GM23338 (cell line): Measurements from ENCODE around the gene FAAH. TPM values are rescaled to one million over a fixed set of nuclear protein-coding genes. Genes with fewer than 3 reads are reported as not detected.
A peak's percentile ranks its signal among the peaks of the same experiment; 100 is the strongest.

Source experiments
- ATAC-seq: fragments of 200-7000 bp; cut with Tn5 transposase; 3 replicates; pipeline ENCODE4 v1.9.1; 2020
- DNase-seq: peaks from one replicate; pipeline ENCODE4 v3.0.0-alpha.2; 2015; ENCODE audit warnings: low spot score
- H2AFZ ChIP-seq: fragments of 200-600 bp; sonication (generic); 2 replicates; pipeline ENCODE4 v1.8.0; 2016; ENCODE audit warnings: antibody characterized with exemption, mild to moderate bottlenecking, moderate library complexity
- H3F3A ChIP-seq: fragments of 200-600 bp; sonication (generic); replicated peaks from 2 replicates; pipeline ENCODE4 v1.8.0; 2017; ENCODE audit warnings: antibody characterized with exemption, mixed run types, low read depth
- H3K27ac ChIP-seq: fragments of 200-600 bp; sonication (generic); 2 replicates; pipeline ENCODE4 v1.6.1; 2016; ENCODE audit warnings: low read depth
- H3K27me3 ChIP-seq: fragments of 200-600 bp; sonication (generic); 2 replicates; pipeline ENCODE4 v1.8.0; 2016; ENCODE audit warnings: mild to moderate bottlenecking, mixed run types, moderate library complexity; ENCODE audit not compliant: insufficient read depth
- H3K36me3 ChIP-seq: fragments of 200-600 bp; sonication (generic); 2 replicates; pipeline ENCODE4 v1.8.0; 2016; ENCODE audit warnings: mild to moderate bottlenecking; ENCODE audit not compliant: insufficient read depth
- H3K4me1 ChIP-seq: fragments of 200-600 bp; sonication (generic); 2 replicates; pipeline ENCODE4 v1.8.0; 2016; ENCODE audit warnings: mild to moderate bottlenecking, moderate library complexity; ENCODE audit not compliant: insufficient read depth
- H3K4me2 ChIP-seq: fragments of 200-600 bp; sonication (generic); 2 replicates; pipeline ENCODE4 v1.7.1; 2017; ENCODE audit warnings: mixed run types
- H3K4me3 ChIP-seq: fragments of 200-600 bp; sonication (generic); 2 replicates; pipeline ENCODE4 v1.6.1; 2016; ENCODE audit warnings: mixed run types
- H3K79me2 ChIP-seq: fragments of 200-600 bp; sonication (generic); replicated peaks from 2 replicates; pipeline ENCODE4 v1.8.0; 2017; ENCODE audit warnings: mild to moderate bottlenecking; ENCODE audit not compliant: insufficient read depth
- H3K9me2 ChIP-seq: fragments of 200-600 bp; sonication (generic); 2 replicates; pipeline ENCODE4 v1.8.0; 2017; ENCODE audit not compliant: insufficient read depth
- H4K20me1 ChIP-seq: fragments of 200-600 bp; sonication (generic); replicated peaks from 2 replicates; pipeline ENCODE4 v1.8.0; 2017; ENCODE audit warnings: mild to moderate bottlenecking; ENCODE audit not compliant: insufficient read depth
- H3K27ac Mint-ChIP-seq: 2 replicates; pipeline ENCODE4 v1.8.0; 2020; ENCODE audit warnings: inconsistent platforms, mild to moderate bottlenecking, moderate library complexity, mixed read lengths
- H3K27me3 Mint-ChIP-seq: 3 replicates; pipeline ENCODE4 v1.8.0; 2022; ENCODE audit warnings: low read depth, mild to moderate bottlenecking, moderate library complexity, mixed read lengths, inconsistent platforms; ENCODE audit not compliant: insufficient read depth, poor library complexity
- H3K36me3 Mint-ChIP-seq: 3 replicates; pipeline ENCODE4 v1.8.0; 2021; ENCODE audit warnings: low read depth, mild to moderate bottlenecking, inconsistent platforms, moderate library complexity, mixed read lengths
- H3K4me1 Mint-ChIP-seq: 3 replicates; pipeline ENCODE4 v1.8.0; 2020; ENCODE audit warnings: mild to moderate bottlenecking, inconsistent platforms, mixed read lengths
- H3K4me3 Mint-ChIP-seq: 3 replicates; pipeline ENCODE4 v1.8.0; 2021; ENCODE audit warnings: moderate library complexity, mild to moderate bottlenecking, inconsistent platforms, mixed read lengths
- H3K9me3 Mint-ChIP-seq: 3 replicates; pipeline ENCODE4 v1.8.0; 2020; ENCODE audit warnings: moderate library complexity, mild to moderate bottlenecking, inconsistent platforms, mixed read lengths
- CREB1 ChIP-seq: fragments of 250-450 bp; sonication (Bioruptor Pico); IDR thresholded peaks from 2 replicates; pipeline ENCODE4 v1.5.0; 2020; ENCODE audit warnings: low read depth, mild to moderate bottlenecking, moderate library complexity
- EZH2phosphoT487 ChIP-seq: fragments of 200-600 bp; sonication (generic); IDR thresholded peaks from one replicate; pipeline ENCODE4 v1.8.1; 2018; ENCODE audit warnings: antibody characterized with exemption; ENCODE audit not compliant: unreplicated experiment
- JUNB ChIP-seq: IDR thresholded peaks from one replicate; pipeline ENCODE4 v1.6.1; 2016; ENCODE audit warnings: antibody characterized with exemption; ENCODE audit not compliant: unreplicated experiment
- NANOG ChIP-seq: IDR thresholded peaks from 2 replicates; pipeline ENCODE4 v1.6.1; 2016; ENCODE audit warnings: antibody characterized with exemption, borderline replicate concordance
- POLR2AphosphoS5 ChIP-seq: IDR thresholded peaks from 2 replicates; pipeline ENCODE4 v1.6.1; 2016; ENCODE audit warnings: antibody characterized with exemption, low read depth
- STAT1 ChIP-seq: IDR thresholded peaks from one replicate; pipeline ENCODE4 v1.6.1; 2016; ENCODE audit warnings: antibody characterized with exemption; ENCODE audit not compliant: unreplicated experiment
- ZNF114 ChIP-seq: fragments of 250-450 bp; sonication (Bioruptor Pico); IDR thresholded peaks from 2 replicates; pipeline ENCODE4 v1.5.0; 2020; ENCODE audit warnings: mild to moderate bottlenecking, moderate library complexity
- ZNF331 ChIP-seq: fragments of 250-450 bp; sonication (Bioruptor Pico); IDR thresholded peaks from 2 replicates; pipeline ENCODE4 v1.5.0; 2020; ENCODE audit warnings: low read depth, mild to moderate bottlenecking, moderate library complexity
- polyA plus RNA-seq: library from polyadenylated mRNA; unstranded; fragments of >200 nt; fragmentation: Nextera tagmentation; extraction: Ambion mirVana; gene quantifications from 2 replicates; pipeline ENCODE4 v1.2.1, GENCODE V29; 2016
- total RNA-seq: library from RNA; depleted of rRNA; stranded (reverse); fragments of >200 nt; shearing (Covaris generic); gene quantifications from 2 replicates; pipeline ENCODE4 v1.2.3, GENCODE V29; 2014
- TF ChIP-seq, protein P1 (sequence below): IDR thresholded peaks from 2 replicates; pipeline ENCODE4 v1.6.1; 2016; ENCODE audit warnings: antibody characterized with exemption
- TF ChIP-seq, protein P2 (sequence below), 2 experiments: fragments of 200-600 bp in 1 of 2; sonication (generic) in 1 of 2; conservative IDR thresholded peaks; 2 replicates each; pipeline versions ENCODE4 v1.5.1 to v1.6.1; 2016 to 2017; ENCODE audit warnings: antibody characterized with exemption in 2 of 2, low read depth in 2 of 2, mild to moderate bottlenecking in 2 of 2, moderate library complexity in 1 of 2
- TF ChIP-seq, protein P3 (sequence below): fragments of 250-450 bp; sonication (Bioruptor Pico); IDR thresholded peaks from 2 replicates; pipeline ENCODE4 v1.5.0; 2020; ENCODE audit warnings: mild to moderate bottlenecking, moderate library complexity

Gene FAAH
- total and polyA plus RNA-seq, 2 experiments from 2014 or later, result 10.7 to 24.0 TPM

DNA sequence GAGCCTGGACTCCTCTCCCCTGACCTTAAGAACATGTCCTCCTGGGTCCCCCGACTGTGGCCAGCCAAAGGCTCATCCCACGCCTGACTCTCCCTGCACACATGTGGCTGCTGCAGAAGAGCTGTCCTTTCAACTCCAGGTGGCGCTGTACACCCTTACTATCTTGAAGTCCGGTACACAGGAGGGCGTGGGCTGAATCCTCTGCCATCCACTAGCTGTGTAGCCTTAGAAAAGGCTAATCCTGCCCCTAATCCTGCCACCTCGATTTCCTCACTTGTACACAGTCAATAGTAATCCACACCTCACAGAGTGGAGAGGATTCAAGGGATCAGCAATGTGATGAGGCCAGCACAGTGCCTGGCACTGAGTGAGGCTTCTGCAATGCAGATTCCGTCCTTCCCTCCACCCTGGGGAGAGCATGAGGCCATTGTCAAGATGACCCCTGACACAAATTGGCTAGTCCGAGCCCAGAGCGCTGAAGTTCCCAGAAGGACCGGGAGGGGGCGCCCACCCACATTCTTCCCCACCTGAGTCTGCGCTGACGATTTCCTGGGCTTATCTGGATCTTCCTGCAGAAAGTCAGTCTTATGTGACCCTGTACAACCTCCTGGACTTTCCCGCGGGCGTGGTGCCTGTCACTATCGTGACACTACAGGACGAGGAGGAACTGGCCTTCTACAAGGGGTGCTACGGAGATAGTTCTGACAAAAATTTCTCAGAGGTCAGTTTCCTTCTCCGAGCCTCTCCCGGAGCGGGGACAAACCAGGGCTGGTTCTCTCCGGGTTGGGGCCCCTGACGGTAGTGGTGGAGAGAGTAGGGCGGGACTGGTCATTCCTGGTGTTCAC, 48.4 kb downstream of the FAAH start:
- peak overlapping the region; percentile 71 for H3K4me3 ChIP-seq
- peak; percentile 60; the same call in 1 of the 2 replicates for TF ChIP-seq CREB1
- TF ChIP-seq, protein P1, sequence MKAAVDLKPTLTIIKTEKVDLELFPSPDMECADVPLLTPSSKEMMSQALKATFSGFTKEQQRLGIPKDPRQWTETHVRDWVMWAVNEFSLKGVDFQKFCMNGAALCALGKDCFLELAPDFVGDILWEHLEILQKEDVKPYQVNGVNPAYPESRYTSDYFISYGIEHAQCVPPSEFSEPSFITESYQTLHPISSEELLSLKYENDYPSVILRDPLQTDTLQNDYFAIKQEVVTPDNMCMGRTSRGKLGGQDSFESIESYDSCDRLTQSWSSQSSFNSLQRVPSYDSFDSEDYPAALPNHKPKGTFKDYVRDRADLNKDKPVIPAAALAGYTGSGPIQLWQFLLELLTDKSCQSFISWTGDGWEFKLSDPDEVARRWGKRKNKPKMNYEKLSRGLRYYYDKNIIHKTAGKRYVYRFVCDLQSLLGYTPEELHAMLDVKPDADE, result peak; percentile 41; the same call in 1 of the 2 replicates
- no peak for TF ChIP-seq ZNF331
- TF ChIP-seq NANOG, result no peak
- TF ChIP-seq ZNF114 (CRISPR knock-in tag), result peak; percentile 76; the same call in 1 of the 2 replicates
- peak; percentile 49 for TF ChIP-seq POLR2AphosphoS5
- TF ChIP-seq, protein P2, sequence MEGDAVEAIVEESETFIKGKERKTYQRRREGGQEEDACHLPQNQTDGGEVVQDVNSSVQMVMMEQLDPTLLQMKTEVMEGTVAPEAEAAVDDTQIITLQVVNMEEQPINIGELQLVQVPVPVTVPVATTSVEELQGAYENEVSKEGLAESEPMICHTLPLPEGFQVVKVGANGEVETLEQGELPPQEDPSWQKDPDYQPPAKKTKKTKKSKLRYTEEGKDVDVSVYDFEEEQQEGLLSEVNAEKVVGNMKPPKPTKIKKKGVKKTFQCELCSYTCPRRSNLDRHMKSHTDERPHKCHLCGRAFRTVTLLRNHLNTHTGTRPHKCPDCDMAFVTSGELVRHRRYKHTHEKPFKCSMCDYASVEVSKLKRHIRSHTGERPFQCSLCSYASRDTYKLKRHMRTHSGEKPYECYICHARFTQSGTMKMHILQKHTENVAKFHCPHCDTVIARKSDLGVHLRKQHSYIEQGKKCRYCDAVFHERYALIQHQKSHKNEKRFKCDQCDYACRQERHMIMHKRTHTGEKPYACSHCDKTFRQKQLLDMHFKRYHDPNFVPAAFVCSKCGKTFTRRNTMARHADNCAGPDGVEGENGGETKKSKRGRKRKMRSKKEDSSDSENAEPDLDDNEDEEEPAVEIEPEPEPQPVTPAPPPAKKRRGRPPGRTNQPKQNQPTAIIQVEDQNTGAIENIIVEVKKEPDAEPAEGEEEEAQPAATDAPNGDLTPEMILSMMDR (conservative IDR thresholded peaks at IDR 0.05; ENCODE audit: low read depth in 2 of 2), result peak; percentile 90 to 91
- TF ChIP-seq, protein P3, sequence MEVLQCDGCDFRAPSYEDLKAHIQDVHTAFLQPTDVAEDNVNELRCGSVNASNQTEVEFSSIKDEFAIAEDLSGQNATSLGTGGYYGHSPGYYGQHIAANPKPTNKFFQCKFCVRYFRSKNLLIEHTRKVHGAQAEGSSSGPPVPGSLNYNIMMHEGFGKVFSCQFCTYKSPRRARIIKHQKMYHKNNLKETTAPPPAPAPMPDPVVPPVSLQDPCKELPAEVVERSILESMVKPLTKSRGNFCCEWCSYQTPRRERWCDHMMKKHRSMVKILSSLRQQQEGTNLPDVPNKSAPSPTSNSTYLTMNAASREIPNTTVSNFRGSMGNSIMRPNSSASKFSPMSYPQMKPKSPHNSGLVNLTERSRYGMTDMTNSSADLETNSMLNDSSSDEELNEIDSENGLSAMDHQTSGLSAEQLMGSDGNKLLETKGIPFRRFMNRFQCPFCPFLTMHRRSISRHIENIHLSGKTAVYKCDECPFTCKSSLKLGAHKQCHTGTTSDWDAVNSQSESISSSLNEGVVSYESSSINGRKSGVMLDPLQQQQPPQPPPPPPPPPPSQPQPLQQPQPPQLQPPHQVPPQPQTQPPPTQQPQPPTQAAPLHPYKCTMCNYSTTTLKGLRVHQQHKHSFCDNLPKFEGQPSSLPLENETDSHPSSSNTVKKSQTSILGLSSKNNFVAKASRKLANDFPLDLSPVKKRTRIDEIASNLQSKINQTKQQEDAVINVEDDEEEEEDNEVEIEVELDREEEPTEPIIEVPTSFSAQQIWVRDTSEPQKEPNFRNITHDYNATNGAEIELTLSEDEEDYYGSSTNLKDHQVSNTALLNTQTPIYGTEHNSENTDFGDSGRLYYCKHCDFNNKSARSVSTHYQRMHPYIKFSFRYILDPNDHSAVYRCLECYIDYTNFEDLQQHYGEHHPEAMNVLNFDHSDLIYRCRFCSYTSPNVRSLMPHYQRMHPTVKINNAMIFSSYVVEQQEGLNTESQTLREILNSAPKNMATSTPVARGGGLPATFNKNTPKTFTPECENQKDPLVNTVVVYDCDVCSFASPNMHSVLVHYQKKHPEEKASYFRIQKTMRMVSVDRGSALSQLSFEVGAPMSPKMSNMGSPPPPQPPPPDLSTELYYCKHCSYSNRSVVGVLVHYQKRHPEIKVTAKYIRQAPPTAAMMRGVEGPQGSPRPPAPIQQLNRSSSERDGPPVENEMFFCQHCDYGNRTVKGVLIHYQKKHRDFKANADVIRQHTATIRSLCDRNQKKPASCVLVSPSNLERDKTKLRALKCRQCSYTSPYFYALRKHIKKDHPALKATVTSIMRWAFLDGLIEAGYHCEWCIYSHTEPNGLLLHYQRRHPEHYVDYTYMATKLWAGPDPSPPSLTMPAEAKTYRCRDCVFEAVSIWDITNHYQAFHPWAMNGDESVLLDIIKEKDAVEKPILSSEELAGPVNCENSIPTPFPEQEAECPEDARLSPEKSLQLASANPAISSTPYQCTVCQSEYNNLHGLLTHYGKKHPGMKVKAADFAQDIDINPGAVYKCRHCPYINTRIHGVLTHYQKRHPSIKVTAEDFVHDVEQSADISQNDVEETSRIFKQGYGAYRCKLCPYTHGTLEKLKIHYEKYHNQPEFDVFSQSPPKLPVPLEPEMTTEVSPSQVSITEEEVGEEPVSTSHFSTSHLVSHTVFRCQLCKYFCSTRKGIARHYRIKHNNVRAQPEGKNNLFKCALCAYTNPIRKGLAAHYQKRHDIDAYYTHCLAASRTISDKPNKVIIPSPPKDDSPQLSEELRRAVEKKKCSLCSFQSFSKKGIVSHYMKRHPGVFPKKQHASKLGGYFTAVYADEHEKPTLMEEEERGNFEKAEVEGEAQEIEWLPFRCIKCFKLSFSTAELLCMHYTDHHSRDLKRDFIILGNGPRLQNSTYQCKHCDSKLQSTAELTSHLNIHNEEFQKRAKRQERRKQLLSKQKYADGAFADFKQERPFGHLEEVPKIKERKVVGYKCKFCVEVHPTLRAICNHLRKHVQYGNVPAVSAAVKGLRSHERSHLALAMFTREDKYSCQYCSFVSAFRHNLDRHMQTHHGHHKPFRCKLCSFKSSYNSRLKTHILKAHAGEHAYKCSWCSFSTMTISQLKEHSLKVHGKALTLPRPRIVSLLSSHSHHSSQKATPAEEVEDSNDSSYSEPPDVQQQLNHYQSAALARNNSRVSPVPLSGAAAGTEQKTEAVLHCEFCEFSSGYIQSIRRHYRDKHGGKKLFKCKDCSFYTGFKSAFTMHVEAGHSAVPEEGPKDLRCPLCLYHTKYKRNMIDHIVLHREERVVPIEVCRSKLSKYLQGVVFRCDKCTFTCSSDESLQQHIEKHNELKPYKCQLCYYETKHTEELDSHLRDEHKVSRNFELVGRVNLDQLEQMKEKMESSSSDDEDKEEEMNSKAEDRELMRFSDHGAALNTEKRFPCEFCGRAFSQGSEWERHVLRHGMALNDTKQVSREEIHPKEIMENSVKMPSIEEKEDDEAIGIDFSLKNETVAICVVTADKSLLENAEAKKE (CRISPR knock-in tag), result peak; percentile 16; the same call in 1 of the 2 replicates
- no peak for TF ChIP-seq JUNB
- no peak for TF ChIP-seq EZH2phosphoT487
- TF ChIP-seq STAT1, result no peak
- Mint-ChIP-seq H3K4me3 (peak overlapping the region; percentile 86), H3K27ac (peak overlapping the region; percentile 92), H3K9me3 (no peaks in the 10 kb centered on the region), H3K27me3 (peaks cover 22% of the 10 kb centered on the region), H3K4me1 (peaks cover 15% of the 10 kb centered on the region), H3K36me3 (no peaks in the 10 kb centered on the region; the same call in 2 of the 3 replicates)
- no peaks in the 10 kb centered on the region for H3K36me3 ChIP-seq
- no peaks in the 10 kb centered on the region for H3K9me2 ChIP-seq
- peaks cover 43% of the 10 kb centered on the region for H3K27me3 ChIP-seq
- peaks cover 20% of the 10 kb centered on the region for H3K4me1 ChIP-seq
- H3K27ac ChIP-seq, result no peak overlapping the region
- no peaks in the 10 kb centered on the region; the same call in 1 of the 2 replicates for H4K20me1 ChIP-seq
- no peaks in the 10 kb centered on the region for H3K79me2 ChIP-seq
- H3F3A ChIP-seq, result peaks cover 14% of the 10 kb centered on the region
- H3K4me2 ChIP-seq, result peak overlapping the region; percentile 84
- ATAC-seq, result peak; percentile 87
- peak overlapping the region; percentile 91 for H2AFZ ChIP-seq
- DNase-seq, result peak; percentile 99
